ENCODE measurements around the gene SPECC1.

GRCh38 chr17:20294120-20294519 is 285.0 kb downstream of the SPECC1 start:
- no peak for TF ChIP-seq POLR2A (IDR thresholded peaks at IDR 0.05; ENCODE audit: borderline replicate concordance, extremely low read depth, insufficient read depth, insufficient read length)
- no peak for TF ChIP-seq CTCF (IDR thresholded peaks at IDR 0.05 in 2 of 3, conservative IDR thresholded peaks at IDR 0.05 in 1 of 3; ENCODE audit: borderline replicate concordance in 1 of 3, insufficient read depth in 1 of 3, low read depth in 2 of 3, low read length in 2 of 3)

Data from HCT116 (cell line).